Activated CD4-positive, alpha-beta T cell treated with anti-CD3 and anti-CD28 coated beads, Interleukin-2, amount 50 U/mL, for 1 hour (primary cell): ENCODE measurements around the gene PTPRE.

Experiments used
- DNase-seq: peaks from one replicate; pipeline ENCODE4 v3.0.0-alpha.2; 2020

The PTPRE gene

DNA sequence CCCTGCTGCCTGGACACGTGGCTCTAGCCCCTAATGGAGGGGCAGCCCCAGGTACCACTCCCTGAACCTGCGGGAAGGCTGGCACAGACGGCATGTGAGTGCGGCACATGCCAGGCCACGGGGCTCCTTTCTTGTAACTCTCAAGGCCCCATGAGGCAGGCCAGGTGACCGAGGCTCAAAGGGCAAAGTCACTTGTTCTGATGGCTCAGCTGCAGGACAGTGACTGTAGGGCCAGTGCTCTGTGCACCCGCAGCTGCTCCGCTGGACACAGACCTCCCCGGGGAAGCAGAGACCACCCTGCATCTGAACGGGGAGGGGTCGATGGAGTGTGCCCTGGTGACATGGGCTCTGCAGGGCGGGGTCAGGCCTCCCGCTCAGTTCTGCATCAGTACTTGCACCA lies 55.3 kb downstream of the PTPRE start:
- DNase-seq = no peak

GRCh38 chr10:127963136-127963535 lies 56.2 kb downstream of the PTPRE start:
- DNase-seq = no peak

DNA sequence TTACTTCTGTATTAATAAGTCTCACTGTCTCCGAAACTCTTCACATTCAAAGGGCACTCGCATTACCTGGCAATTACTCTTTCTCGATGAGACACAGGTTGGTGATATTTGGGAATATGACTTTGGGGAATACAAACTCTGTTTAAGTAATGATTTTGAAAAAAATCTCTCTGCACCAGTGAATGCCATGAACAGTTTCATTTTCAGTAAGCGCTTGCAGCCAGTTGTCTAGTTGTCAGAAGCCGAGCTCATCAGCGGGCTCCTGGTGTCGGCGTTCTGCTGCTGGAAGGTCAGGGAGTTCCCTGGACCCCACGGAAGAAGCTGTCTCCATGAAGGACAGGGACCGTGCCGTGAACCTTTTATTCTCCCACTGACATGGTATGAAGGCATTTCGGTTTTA lies 57.7 kb downstream of the PTPRE start:
- DNase-seq = no peak

DNA sequence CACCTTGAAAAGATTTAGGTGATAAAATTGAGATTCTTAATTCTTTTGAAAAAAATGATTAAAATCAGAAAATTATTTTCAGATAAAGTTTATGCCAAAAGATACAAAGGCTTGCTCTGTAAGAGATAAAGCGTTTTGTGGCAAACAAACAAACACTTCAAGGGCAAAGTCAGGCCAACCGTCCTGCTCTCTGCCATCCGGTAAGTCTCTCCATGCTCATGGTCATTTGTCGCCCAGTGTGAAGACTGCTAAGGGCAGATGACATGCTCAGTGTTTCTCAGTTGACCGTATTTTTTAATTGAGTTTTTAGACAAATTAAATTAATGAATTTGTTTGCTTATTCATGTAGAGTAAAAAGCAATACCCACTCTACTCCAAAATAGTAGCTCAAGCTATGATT lies 60.0 kb downstream of the PTPRE start:
- DNase-seq = no peak

GRCh38 chr10:127968027-127968441 lies 61.1 kb downstream of the PTPRE start:
- DNase-seq = no peak

GRCh38 chr10:127968659-127969058 lies 61.8 kb downstream of the PTPRE start:
- no peak for DNase-seq

DNA sequence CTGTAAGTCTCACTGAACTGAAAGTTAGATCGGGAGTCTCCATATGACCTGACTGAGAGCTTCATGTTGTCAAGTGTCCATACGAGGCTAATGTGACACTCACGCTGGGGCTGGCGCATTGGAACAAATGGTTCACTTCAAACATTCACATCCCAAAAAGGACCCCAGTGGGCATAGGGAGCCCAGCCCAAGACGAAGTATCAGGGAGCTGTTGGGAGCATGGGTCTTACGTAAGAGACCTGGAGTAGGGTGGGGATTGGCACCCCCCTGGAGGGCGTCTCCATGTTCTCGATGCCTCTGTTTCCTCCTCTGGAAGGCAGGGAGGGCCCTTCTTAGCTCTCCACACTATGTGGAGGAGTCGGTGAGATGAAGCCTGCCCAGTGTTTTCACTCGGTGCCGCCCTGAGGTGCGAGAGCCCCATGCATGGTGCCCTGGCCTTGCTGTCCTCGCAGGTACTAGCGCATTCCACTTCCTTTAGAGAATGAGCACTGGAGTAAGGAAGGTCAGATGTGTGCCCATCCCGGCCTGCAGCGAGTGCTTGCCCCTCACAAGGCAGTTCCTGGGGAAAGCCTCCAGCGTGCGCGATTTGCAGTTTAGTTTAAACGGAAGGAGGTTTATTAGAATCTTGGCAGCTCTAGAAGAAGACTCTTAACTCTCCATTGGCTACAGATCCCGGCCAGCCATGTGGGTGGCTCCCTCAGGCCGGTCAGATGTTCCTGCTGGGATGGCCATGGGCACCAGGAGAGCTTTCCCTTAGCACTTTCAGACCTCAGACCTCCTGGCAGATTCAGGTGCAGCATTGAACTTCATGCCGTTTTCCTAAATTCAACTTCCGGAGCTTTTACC lies 64.4 kb downstream of the PTPRE start:
- no peak for DNase-seq

GRCh38 chr10:127971963-127972615 lies 65.2 kb downstream of the PTPRE start:
- DNase-seq = no peak

- no peak for DNase-seq
Observed at GRCh38 chr10:127972751-127973357, 66.0 kb downstream of the PTPRE start.

DNA sequence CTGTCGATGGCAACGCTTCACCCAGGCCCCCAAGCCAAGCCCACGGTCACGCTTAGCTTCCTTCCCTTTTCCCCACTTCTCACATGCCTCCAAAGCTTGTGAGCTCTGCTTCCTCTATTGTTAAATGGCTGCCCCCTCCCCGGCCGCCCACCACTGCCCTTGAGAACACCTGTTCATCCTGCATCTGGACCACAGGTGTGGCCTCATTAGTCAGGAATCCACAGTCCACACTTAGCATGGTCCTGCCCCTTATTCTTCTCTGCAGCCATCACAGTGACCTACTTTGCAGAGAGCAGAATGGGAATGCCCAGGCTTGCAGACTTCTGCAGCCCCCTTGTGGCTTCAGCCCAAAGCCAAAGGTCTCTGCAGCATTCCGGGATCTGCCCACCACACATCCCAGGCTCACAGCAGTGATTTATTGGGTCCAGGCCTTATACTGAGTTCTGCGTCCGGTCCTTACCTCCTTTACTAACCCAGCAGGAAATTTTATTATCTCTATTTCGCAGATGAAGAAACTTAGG lies 66.9 kb downstream of the PTPRE start:
- DNase-seq = no peak

- DNase-seq = no peak
Observed at GRCh38 chr10:127974911-127975310, 68.0 kb downstream of the PTPRE start.

GRCh38 chr10:127976286-127976685 lies 69.4 kb downstream of the PTPRE start:
- DNase-seq = no peak

GRCh38 chr10:127976701-127977356 lies 69.9 kb downstream of the PTPRE start:
- DNase-seq = no peak

- DNase-seq = no peak
Observed at GRCh38 chr10:127977357-127978009, 70.6 kb downstream of the PTPRE start.

DNA sequence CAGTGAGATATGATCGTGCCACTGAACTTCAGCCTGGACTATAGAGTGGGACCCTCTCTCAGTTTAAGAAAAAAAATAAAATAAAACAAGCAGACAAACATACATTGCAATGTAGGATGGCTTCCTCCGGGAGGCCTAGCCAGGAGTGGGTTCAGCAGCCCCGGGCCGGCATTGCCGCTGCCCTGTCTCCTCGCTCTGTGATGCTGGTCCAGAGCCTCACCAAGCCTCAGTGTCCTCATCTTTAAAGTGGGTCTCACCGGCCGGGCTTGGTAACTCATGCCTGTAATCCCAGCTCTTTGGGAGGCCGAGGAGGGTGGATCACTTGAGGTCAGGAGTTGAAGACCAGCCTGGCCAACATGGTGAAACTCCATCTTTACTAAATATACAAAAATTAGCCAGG lies 71.6 kb downstream of the PTPRE start:
- DNase-seq = no peak

DNA sequence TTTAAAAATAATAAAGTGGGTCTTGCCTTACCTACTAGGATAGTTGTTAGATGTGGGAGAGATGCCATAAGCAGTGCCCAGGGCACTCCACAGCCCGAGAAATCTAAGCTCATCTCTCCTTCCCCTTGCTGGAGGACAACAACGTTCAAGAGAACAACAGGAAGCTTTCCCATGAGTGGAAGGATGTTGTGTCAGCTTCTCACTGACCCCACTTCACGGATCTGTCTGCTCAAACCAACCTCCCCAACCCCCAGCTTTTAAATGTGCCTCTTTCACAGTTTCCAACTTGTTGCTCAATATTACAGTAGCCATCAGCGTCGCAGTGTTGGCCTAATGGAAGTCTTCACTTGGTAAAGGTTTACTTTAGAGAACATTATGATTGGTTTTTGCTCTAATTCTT lies 72.1 kb downstream of the PTPRE start:
- DNase-seq = no peak

GRCh38 chr10:127979566-127979965 lies 72.7 kb downstream of the PTPRE start:
- DNase-seq = no peak

GRCh38 chr10:127980898-127981297 lies 74.0 kb downstream of the PTPRE start:
- DNase-seq = no peak

DNA sequence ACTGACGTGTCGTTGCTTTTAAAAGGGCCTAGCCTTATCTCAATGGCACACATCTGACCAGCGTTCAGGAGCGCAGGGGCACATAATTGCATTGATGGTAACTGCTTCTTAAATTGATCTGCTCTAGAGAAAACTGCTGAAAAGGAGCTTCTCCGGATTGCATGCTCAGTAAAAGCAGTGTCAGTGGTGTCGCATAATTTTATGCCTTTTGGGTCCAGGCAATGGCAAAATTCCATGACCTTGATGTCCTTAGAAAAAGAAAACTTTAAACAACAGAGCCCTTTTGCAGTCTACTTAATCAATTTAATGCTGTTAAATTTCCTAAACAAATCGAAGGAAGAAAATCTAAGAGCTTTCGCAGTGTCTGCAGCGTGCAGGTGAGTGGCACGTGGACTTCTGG lies 75.7 kb downstream of the PTPRE start:
- DNase-seq = no peak

DNA sequence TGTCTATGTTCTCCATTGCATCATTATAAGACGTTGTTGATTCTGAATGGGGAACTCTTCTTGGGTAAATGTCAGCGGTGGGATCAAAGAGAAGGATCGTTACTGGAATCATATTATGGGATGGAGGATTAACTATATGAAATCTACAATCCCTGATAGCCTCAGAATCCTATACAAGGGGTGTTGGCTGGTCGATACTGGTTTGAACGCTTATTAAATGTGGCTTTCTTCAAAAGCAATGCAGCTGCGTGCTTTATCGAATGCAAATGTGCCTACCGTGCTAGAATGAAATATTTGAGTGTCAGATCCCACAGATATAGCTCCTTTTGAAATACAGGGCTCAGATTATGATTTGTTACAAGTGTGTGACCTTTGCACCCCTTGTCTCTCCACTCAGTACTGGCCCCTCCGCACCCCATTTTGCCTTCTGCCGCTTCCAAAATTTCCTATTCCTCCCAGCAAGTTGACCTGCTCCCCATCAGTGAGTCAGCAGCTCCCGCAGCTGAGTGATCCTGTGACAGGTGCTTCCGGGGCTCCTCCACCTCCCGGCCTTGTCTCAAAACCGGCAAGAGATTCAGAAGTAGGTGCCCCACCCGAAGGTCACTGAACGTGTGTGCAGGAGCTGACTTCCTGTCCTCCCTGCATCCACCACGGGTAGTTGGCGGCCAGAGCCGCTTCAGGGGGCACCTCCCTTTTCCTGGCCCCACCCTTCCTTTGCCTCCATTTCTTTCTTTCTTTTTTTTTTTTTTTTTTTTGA lies 76.6 kb downstream of the PTPRE start:
- DNase-seq = no peak

GRCh38 chr10:127984945-127985344 lies 78.0 kb downstream of the PTPRE start:
- DNase-seq = no peak
